ENCODE measurements around the gene RAB24.
"Not testable (repeated sequence)": the region's sequence is repeated elsewhere in the genome, so short reads cannot be mapped to it uniquely, and the experiment has no call there.

The RAB24 gene

GRCh38 chr5:177303121-177303924 is at the start of gene RAB24, which contains the start of gene PRELID1:
RAB24 (minus strand) TSS chr5:177303719; CDS start chr5:177303288, 431 bp downstream.
PRELID1 (plus strand) TSS chr5:177303799; CDS start chr5:177303986, 187 bp downstream.
- no peak for FAIRE-seq

GRCh38 chr5:177353093-177353492 is 49.6 kb upstream of the RAB24 start:
- FAIRE-seq, result no peak

- no peak for FAIRE-seq
These were observed 48.1 kb upstream of the RAB24 start, which contains the start of gene LMAN2 for GRCh38 chr5:177351392-177352329. LMAN2 (minus strand) TSS chr5:177351668; CDS start chr5:177351647, 21 bp downstream.

GRCh38 chr5:177350776-177351391 is 47.4 kb upstream of the RAB24 start:
- no peak for FAIRE-seq

GRCh38 chr5:177349762-177350161 is 46.2 kb upstream of the RAB24 start:
- no peak for FAIRE-seq

GRCh38 chr5:177349362-177349647 is 45.8 kb upstream of the RAB24 start:
- FAIRE-seq, result no peak

- FAIRE-seq, result no peak
These were observed 44.2 kb upstream of the RAB24 start for GRCh38 chr5:177347699-177348098.

- FAIRE-seq, result no peak
These were observed 43.3 kb upstream of the RAB24 start for GRCh38 chr5:177346820-177347219.

- FAIRE-seq, result no peak
These were observed 41.4 kb upstream of the RAB24 start for GRCh38 chr5:177344891-177345290.

- FAIRE-seq, result no peak
These were observed 40.3 kb upstream of the RAB24 start for GRCh38 chr5:177343777-177344176.

- not testable (repeated sequence) for FAIRE-seq
These were observed 39.5 kb upstream of the RAB24 start for GRCh38 chr5:177343000-177343399.

GRCh38 chr5:177339107-177339638 is 35.7 kb upstream of the RAB24 start:
- no peak for FAIRE-seq

- no peak for FAIRE-seq
These were observed 35.0 kb upstream of the RAB24 start for GRCh38 chr5:177338251-177339106.

GRCh38 chr5:177336603-177337494 is 33.3 kb upstream of the RAB24 start:
- FAIRE-seq, result no peak

- FAIRE-seq, result no peak
These were observed 32.6 kb upstream of the RAB24 start for GRCh38 chr5:177336112-177336511.

GRCh38 chr5:177335701-177336065 is 32.2 kb upstream of the RAB24 start:
- no peak for FAIRE-seq

GRCh38 chr5:177334781-177335700 is 31.5 kb upstream of the RAB24 start:
- no peak for FAIRE-seq

- no peak for FAIRE-seq
These were observed 30.6 kb upstream of the RAB24 start for GRCh38 chr5:177334155-177334551.

GRCh38 chr5:177333420-177334154 is 30.1 kb upstream of the RAB24 start:
- no peak for FAIRE-seq

Measured in islet of Langerhans (tissue), 1 donor.